CD4-positive, alpha-beta T cell treated with Interleukin-4 for 4 hours (primary cell): ENCODE data around the gene ZNF365.

Experiments
- DNase-seq: peaks from one replicate; pipeline ENCODE4 v3.0.0-alpha.2; 2020

ZNF365 gene

DNA sequence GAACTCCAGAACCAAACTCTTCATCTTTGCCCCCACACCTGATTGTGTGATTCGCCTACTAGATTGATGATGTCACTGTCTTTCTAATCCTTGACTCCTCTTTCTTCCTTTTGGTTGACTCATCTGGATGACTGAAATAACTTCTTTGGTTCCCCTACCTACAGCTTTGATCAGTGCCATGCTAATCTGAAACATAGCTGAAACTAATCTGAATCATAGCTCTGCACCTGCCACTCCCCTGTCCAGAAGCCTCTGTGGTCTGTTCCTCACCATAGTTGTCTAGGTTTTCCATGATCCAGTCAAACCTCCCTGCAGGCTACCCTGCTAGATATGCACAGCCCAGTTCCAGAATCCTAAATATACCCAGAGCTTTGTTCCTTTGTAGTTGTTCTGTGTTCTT, 51.9 kb downstream of the ZNF365 start:
- DNase-seq, result no peak

DNA sequence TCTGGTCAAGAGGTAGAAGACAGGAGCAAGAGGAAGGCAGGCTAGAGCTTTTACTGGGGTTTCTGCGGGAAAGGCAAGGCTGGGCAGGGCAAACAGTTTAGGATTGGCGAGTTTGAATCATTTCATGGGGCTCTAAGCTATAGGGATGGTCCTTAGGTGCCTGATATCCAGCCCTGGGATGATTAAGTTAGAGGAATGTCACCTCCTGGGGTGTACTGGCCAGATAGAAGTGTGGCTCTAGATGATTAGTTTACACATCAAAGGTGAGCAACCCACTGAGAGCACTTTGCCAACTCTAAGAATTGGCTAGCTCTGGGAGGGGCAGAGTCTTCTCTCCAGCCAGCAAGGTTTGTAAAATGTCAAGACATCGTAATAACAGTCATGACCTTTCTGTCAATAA, 52.4 kb downstream of the ZNF365 start:
- no peak for DNase-seq

DNA sequence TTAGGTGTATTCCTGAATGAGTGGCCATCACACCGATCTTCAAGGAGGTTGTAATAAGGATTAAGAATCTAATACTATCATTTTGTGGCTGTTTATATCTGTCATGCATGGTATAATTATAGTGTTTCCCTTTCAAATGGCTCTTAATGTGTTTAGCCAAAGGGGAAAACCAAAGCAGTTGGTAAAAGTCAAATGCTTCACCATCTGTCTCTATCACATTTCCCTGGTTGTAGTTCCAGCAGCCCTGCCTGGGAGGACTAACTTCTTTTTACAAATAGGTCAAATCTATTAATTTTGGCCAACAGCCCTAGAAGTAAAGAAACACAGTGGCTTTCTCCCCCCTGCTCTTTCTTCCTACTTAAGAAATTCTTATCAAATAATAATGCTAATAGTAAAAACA, 56.7 kb downstream of the ZNF365 start:
- DNase-seq, result no peak

DNA sequence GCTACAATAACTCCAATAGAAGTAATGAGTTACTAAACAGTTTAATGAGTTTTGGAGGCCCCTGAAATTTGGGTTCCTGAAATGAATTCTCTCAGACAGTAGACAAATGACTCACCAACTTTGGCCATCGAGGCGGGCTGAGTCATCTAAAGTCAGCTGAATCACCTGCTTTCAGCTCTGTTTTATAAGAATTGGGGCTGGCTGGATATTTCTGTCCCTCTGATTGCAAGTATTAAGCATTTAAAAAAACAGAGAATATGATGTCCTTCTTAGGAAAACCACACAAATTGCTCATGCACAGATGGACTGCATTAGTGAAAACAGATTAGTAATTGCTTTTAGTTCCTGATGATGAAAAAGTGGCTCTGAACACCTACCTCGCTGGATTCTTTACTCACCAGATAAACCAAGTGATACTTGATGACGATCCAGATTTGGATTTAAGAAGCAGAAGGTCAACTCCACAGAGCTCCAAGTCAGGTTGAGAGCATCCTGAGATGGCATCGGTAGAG, 59.1 kb downstream of the ZNF365 start:
- peak; percentile 72 for DNase-seq

DNA sequence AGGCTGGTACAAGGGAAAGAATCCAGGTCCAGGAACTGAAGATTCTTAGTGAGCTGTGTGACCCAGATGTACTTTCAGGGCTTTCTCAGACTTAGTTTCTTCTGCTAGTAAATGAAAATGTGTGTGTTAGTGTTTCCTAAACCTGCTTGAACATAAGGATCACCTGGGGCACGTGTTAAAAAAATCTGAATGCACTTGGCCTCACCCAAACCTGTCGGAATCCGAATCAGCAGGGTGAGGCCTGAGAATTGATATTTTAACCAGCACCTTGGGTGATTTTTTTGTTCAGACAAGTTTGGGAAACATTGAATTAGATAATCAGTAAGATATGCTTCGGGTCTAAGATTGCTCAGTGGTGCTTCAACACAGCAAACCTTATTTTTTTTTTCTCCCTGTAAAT, 59.7 kb downstream of the ZNF365 start:
- no peak for DNase-seq

DNA sequence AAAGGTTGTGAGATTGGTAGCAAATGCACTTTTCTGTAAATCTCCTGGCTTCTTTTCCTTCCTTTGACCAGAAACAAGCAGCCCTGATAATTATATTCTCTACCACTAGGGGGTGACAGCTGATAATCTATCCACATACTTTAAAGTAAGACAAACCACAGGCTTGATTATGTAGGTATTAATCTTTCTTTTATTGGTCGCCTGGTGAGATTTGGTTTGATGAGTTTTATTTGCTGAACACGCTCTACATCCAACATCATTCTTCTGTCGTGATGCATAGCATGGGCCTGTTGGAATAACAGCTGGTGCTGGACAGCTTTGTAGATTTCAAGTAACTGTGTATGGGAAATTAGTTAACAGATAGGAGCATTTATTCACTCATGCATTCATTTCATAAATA, 63.5 kb downstream of the ZNF365 start:
- DNase-seq, result peak; percentile 69

DNA sequence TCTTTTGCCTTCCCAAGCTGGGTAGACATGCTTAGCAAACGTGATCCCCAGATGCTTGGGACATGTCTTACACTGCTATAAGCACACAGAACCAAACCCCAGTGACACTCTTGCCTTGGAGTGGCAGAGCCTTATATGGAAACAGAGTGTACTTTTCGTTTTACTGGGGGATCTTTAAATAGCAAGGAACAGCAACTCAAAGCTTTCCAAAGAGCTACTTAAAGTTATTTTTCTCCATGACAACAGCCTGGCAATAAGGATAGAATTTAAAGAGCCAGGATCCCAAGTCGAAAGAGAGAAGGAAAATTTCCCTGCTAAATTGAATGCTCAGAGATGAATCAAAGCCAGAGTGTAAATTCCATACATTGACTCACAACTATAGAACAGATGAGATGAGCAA, 67.8 kb downstream of the ZNF365 start:
- DNase-seq, result no peak

DNA sequence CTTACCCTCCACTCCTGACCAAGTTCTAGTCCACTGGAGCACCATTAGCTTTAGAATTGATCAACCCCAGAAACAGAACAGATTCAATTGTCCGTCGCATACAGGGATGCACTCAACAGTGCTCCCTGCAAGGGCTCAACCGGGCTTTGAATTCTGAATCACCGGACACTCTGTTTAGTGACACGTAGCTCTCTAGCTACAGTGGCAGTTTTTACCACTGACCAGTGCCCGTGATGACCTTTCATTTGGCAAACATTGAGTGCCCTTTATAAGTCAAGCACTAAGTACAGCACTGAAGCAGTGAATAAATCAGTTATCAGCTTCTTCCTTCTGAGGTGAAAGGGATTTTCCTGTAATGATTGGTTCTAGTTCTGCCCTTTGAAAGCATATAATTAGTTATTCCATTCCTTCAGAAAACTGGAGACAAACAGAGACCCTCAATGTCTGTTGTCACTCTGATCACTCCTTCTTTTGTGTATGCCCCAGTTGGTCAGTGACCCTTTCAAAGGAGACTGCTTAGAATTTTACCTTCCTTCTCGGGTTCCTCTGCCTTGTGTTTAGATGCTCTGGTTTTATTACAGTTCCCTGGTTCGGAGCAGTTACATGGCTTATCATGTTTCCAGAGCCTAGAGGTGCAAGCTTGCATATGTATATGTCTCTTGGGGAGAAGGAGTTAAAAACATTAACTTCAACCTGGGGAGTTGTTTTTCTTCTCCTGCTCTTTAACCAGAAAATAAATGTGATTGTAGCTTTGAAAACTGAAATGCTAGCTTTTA, 68.9 kb downstream of the ZNF365 start:
- DNase-seq, result no peak

DNA sequence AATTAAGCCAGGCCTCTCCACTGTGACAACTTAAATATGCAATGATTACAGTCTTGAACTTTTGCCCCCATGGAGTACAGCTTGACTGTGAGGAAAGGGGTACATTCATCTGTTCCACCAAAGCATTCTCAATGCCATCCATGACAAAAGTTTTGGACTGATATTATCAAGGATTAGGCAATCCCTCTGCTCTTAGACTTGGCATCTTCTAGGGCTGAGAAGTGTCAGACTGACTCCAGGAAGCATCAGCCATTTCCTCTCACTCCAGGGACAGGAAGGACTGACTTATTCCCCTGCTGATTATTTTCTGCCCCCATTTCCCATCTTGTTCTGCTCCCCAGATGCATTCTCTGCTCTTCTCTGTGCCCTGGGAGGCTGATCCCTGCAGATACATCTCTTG, 69.7 kb downstream of the ZNF365 start:
- DNase-seq, result no peak

DNA sequence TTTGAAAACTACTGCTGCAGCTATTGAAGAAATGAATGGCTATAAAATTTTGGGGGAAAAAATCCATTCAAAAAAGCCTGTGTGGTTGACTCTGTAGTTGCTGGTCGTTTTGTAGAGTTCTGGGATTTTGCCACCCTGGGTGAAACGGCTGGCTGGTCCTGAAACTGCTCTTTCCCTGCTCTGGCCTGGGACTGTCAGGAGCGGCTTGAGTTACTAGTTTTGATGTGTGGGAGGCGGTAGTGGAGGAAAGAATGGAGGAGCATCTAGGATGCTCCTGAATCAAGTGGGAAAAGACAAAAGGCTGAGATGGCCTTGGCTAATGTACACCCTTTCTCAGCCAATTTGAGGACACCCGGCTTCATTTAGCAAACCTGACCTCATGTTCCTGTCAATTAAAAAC, 72.5 kb downstream of the ZNF365 start:
- no peak for DNase-seq

DNA sequence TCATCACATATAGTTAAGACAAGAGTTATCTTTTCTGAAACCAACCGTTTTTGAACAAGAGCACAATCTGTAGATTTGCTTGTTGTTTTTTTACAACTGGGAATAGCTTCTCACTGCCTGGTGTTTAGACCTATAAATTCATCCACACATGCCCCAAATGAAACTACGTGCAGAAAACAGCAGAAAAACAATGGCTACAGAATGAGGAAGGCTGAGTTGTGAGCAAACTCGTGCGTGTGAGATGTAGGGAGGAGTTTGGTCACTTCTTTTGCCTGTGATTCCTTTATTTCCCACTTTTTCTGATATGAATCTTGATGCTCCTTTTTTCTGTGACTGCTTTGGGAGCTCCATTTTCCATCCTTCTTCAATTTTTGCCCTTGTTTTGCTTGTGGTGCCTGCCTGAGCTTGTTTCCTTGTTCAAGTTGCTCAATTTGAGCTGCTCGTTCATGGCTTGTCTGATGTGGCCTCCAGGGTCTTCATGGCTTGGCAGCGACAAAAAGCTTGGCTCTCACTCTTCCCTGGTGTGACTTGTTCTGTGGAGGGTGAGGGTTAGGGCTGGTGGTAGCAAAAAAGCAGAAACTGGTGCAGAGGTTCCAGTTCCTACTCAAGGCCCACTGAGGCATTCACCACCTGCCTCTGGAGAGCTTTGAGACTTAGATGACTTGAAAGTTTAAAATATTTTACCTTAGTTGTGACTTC, 76.9 kb downstream of the ZNF365 start:
- no peak for DNase-seq

DNA sequence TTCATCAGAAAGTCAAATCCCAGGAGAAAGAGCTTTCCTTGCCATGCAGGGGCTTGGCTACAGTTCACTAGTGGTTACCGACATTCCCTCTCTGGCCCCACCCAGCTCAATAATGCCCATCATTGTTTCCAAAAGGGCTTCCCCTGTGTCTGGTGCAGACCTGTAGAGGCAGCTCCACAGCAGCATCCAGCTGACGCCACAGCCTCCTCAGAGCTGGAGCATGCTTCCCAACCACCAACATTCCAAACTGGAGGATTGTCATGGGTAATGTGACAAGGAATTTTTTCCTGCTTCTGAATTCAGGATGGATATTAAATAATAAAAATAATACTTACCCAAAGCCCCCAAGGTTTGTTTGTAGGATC, 77.4 kb downstream of the ZNF365 start:
- DNase-seq, result no peak
